Effector memory CD8-positive, alpha-beta T cell (primary cell): ENCODE data around the gene ORMDL3.
"Not testable (repeated sequence)": the region's sequence is repeated elsewhere in the genome, so short reads cannot be mapped to it uniquely, and the experiment has no call there.

ENCODE experiments used
- ATAC-seq: fragments of 150-1000 bp; cut with Tn5 transposase; replicated peaks from 2 replicates; pipeline ENCODE4 v1.10.0; 2021; ENCODE audit warnings: mild to moderate bottlenecking, moderate library complexity
- DNase-seq, 3 experiments: peaks; one replicate each; pipeline ENCODE4 v3.0.0; 2021
- H3K27ac Mint-ChIP-seq, 2 donors: one replicate each; pipeline ENCODE4 v1.8.0; 2022; ENCODE audit warnings: mild to moderate bottlenecking in 2 of 2, mixed read lengths in 2 of 2, moderate library complexity in 2 of 2
- H3K27me3 Mint-ChIP-seq, 2 donors: one replicate each; pipeline ENCODE4 v1.8.0; 2022; ENCODE audit warnings: mixed read lengths in 2 of 2
- H3K36me3 Mint-ChIP-seq: one replicate; pipeline ENCODE4 v1.8.0; 2022; ENCODE audit warnings: mild to moderate bottlenecking, moderate library complexity, mixed read lengths; ENCODE audit not compliant: insufficient read depth
- H3K4me1 Mint-ChIP-seq, 2 donors: one replicate each; pipeline ENCODE4 v1.8.0; 2022; ENCODE audit warnings: low read depth in 2 of 2, mixed read lengths in 2 of 2
- H3K4me3 Mint-ChIP-seq, 2 donors: one replicate each; pipeline ENCODE4 v1.8.0; 2022; ENCODE audit warnings: mild to moderate bottlenecking in 2 of 2, mixed read lengths in 2 of 2, moderate library complexity in 2 of 2
- H3K9me3 Mint-ChIP-seq, 2 donors: one replicate each; pipeline ENCODE4 v1.8.0; 2022; ENCODE audit warnings: mixed read lengths in 2 of 2

The ORMDL3 gene

GRCh38 chr17:39960524-39961041 lies 33.2 kb upstream of the ORMDL3 start:
- peaks cover 15% of the 10 kb centered on the region for H3K36me3 Mint-ChIP-seq
- H3K9me3 Mint-ChIP-seq = no peaks in the 10 kb centered on the region
- H3K4me1 Mint-ChIP-seq = peaks cover 19 to 23% of the 10 kb centered on the region in 2 donors
- peaks cover 0 to 6% of the 10 kb centered on the region in 2 donors for H3K27me3 Mint-ChIP-seq
- no peak overlapping the region for H3K27ac Mint-ChIP-seq
- DNase-seq (no peak), ATAC-seq (no peak)
- no peak overlapping the region for H3K4me3 Mint-ChIP-seq

GRCh38 chr17:39955726-39956225 lies 28.4 kb upstream of the ORMDL3 start:
- Mint-ChIP-seq H3K27ac (no peak overlapping the region), H3K9me3 (no peaks in the 10 kb centered on the region)

GRCh38 chr17:39954876-39955275 lies 27.5 kb upstream of the ORMDL3 start:
- ATAC-seq = no peak
- peak overlapping the region in 1 of 2 donors; percentile 77 for H3K27ac Mint-ChIP-seq
- no peaks in the 10 kb centered on the region for H3K27me3 Mint-ChIP-seq

More at GRCh38 chr17:39955726-39956225, 28.4 kb upstream of the ORMDL3 start:
- Mint-ChIP-seq H3K4me3 (no peak overlapping the region), H3K4me1 (peaks cover 13 to 16% of the 10 kb centered on the region in 2 donors), H3K27me3 (no peaks in the 10 kb centered on the region), H3K36me3 (peaks cover 18% of the 10 kb centered on the region)
- ATAC-seq (no peak), DNase-seq (no peak)

GRCh38 chr17:39953471-39953888 lies 26.1 kb upstream of the ORMDL3 start:
- H3K27ac Mint-ChIP-seq = peak overlapping the region; percentile 57 to 72
- H3K27me3 Mint-ChIP-seq = no peaks in the 10 kb centered on the region
- ATAC-seq (no peak), DNase-seq (no peak)
- peaks cover 9% of the 10 kb centered on the region for H3K36me3 Mint-ChIP-seq
- H3K9me3 Mint-ChIP-seq = no peaks in the 10 kb centered on the region
- peaks cover 6 to 10% of the 10 kb centered on the region in 2 donors for H3K4me1 Mint-ChIP-seq
- peak overlapping the region; percentile 81 to 86 for H3K4me3 Mint-ChIP-seq

More at GRCh38 chr17:39954876-39955275, 27.5 kb upstream of the ORMDL3 start:
- Mint-ChIP-seq H3K9me3 (no peaks in the 10 kb centered on the region), H3K36me3 (peaks cover 18% of the 10 kb centered on the region), H3K4me3 (no peak overlapping the region), H3K4me1 (peaks cover 13 to 16% of the 10 kb centered on the region in 2 donors)
- DNase-seq = no peak

GRCh38 chr17:39952680-39953470 lies 25.5 kb upstream of the ORMDL3 start:
- Mint-ChIP-seq H3K36me3 (peaks cover 9% of the 10 kb centered on the region), H3K27ac (peak overlapping the region; percentile 71 to 84), H3K9me3 (no peaks in the 10 kb centered on the region), H3K4me1 (peaks cover 6 to 10% of the 10 kb centered on the region in 2 donors), H3K27me3 (no peaks in the 10 kb centered on the region), H3K4me3 (peak overlapping the region; percentile 81 to 86)
- peak; percentile 82 for ATAC-seq
- peak; percentile 85 to 91 (median 89) for DNase-seq

- Mint-ChIP-seq H3K27me3 (no peaks in the 10 kb centered on the region), H3K27ac (peak overlapping the region; percentile 71 to 84), H3K4me1 (peaks cover 6 to 10% of the 10 kb centered on the region in 2 donors), H3K36me3 (peaks cover 6% of the 10 kb centered on the region), H3K4me3 (peak overlapping the region; percentile 69 to 86), H3K9me3 (no peaks in the 10 kb centered on the region)
- peak; percentile 1 for ATAC-seq
- DNase-seq = no peak
Measured at GRCh38 chr17:39951924-39952679, 24.7 kb upstream of the ORMDL3 start.

GRCh38 chr17:39950871-39951348 lies 23.5 kb upstream of the ORMDL3 start:
- no peak for ATAC-seq
- H3K27ac Mint-ChIP-seq = no peak overlapping the region
- peaks cover 6 to 10% of the 10 kb centered on the region in 2 donors for H3K4me1 Mint-ChIP-seq

GRCh38 chr17:39949028-39949427 lies 21.6 kb upstream of the ORMDL3 start:
- H3K27me3 Mint-ChIP-seq = no peaks in the 10 kb centered on the region
- no peak overlapping the region for H3K27ac Mint-ChIP-seq
- DNase-seq (no peak), ATAC-seq (no peak)
- no peaks in the 10 kb centered on the region for H3K9me3 Mint-ChIP-seq
- peaks cover 6% of the 10 kb centered on the region for H3K36me3 Mint-ChIP-seq
- H3K4me1 Mint-ChIP-seq = peaks cover 6 to 10% of the 10 kb centered on the region in 2 donors
- no peak overlapping the region for H3K4me3 Mint-ChIP-seq

More at GRCh38 chr17:39950871-39951348, 23.5 kb upstream of the ORMDL3 start:
- no peak overlapping the region for H3K4me3 Mint-ChIP-seq
- peaks cover 6% of the 10 kb centered on the region for H3K36me3 Mint-ChIP-seq
- DNase-seq = no peak
- H3K9me3 Mint-ChIP-seq = no peaks in the 10 kb centered on the region
- H3K27me3 Mint-ChIP-seq = no peaks in the 10 kb centered on the region

- not testable (repeated sequence) for H3K27me3 Mint-ChIP-seq, H3K4me1 Mint-ChIP-seq, H3K9me3 Mint-ChIP-seq, H3K27ac Mint-ChIP-seq, H3K4me3 Mint-ChIP-seq, H3K36me3 Mint-ChIP-seq, DNase-seq, ATAC-seq
Measured at GRCh38 chr17:39948489-39948828, 21.1 kb upstream of the ORMDL3 start.

- ATAC-seq = no peak
- Mint-ChIP-seq H3K27ac (peak overlapping the region in 1 of 2 donors; percentile 64), H3K9me3 (no peaks in the 10 kb centered on the region), H3K36me3 (no peaks in the 10 kb centered on the region), H3K4me3 (no peak overlapping the region), H3K4me1 (peaks cover 0 to 1% of the 10 kb centered on the region in 2 donors), H3K27me3 (peaks cover 5 to 15% of the 10 kb centered on the region in 2 donors)
- DNase-seq = no peak
Measured at GRCh38 chr17:39946551-39947330, 19.3 kb upstream of the ORMDL3 start.

- Mint-ChIP-seq H3K4me3 (no peak overlapping the region), H3K36me3 (no peaks in the 10 kb centered on the region), H3K27ac (no peak overlapping the region), H3K4me1 (peaks cover 0 to 4% of the 10 kb centered on the region in 2 donors), H3K27me3 (peaks cover 5 to 15% of the 10 kb centered on the region in 2 donors), H3K9me3 (no peaks in the 10 kb centered on the region)
- DNase-seq (no peak), ATAC-seq (no peak)
Measured at GRCh38 chr17:39944393-39944711, 17.0 kb upstream of the ORMDL3 start.

GRCh38 chr17:39943702-39944392 lies 16.4 kb upstream of the ORMDL3 start:
- H3K36me3 Mint-ChIP-seq = no peaks in the 10 kb centered on the region
- no peak for DNase-seq
- peaks cover 5 to 15% of the 10 kb centered on the region in 2 donors for H3K27me3 Mint-ChIP-seq
- H3K4me1 Mint-ChIP-seq = peaks cover 0 to 7% of the 10 kb centered on the region in 2 donors
- H3K4me3 Mint-ChIP-seq = no peak overlapping the region
- ATAC-seq = no peak
- H3K9me3 Mint-ChIP-seq = no peaks in the 10 kb centered on the region
- H3K27ac Mint-ChIP-seq = no peak overlapping the region
